Panc1 (cell line): ENCODE results near the gene MYORG. TPM values are rescaled to one million over a fixed set of nuclear protein-coding genes. Genes with fewer than 3 reads are reported as not detected.

ENCODE experiments used
- ATAC-seq: fragments of 200-7000 bp; cut with Tn5 transposase; 2 replicates; pipeline ENCODE4 v1.9.1; 2020; ENCODE audit warnings: mild to moderate bottlenecking, moderate library complexity
- BruUV-seq: library from RNA; stranded (reverse); fragments of 400-500 nt; replicated peaks from 2 replicates; lab custom pipeline; 2021; lab: Mats Ljungman, UMichigan
- CTCF ChIA-PET: fragments of 300-600 bp; sonication (Branson Sonifier 250); formaldehyde crosslinking; loops from one replicate; lab custom pipeline; 2022; ENCODE audit warnings: antibody characterized with exemption; lab: Charles Lee
- POLR2A ChIA-PET: fragments of 300-600 bp; sonication (Branson Sonifier 250); formaldehyde crosslinking; loops from one replicate; lab custom pipeline; 2022; ENCODE audit warnings: antibody characterized with exemption; lab: Charles Lee
- DNase-seq: peaks from one replicate; pipeline ENCODE4 v3.0.0-alpha.2; 2010; ENCODE audit warnings: low read depth, low spot score
- H3K27ac ChIP-seq: 2 replicates; pipeline ENCODE4 v1.5.1; 2011; ENCODE audit warnings: mild to moderate bottlenecking, low read length, inconsistent platforms
- H3K27me3 ChIP-seq: fragments of 200-500 bp; sonication (Bioruptor generic); 2 replicates; pipeline ENCODE4 v1.6.0; 2014; ENCODE audit warnings: low read length, inconsistent platforms; ENCODE audit not compliant: control insufficient read depth, insufficient read depth
- H3K36me3 ChIP-seq: fragments of 200-500 bp; sonication (Bioruptor generic); 2 replicates; pipeline ENCODE4 v1.5.1; 2014; ENCODE audit warnings: inconsistent platforms, mild to moderate bottlenecking, low read length, moderate library complexity; ENCODE audit not compliant: control insufficient read depth, insufficient read depth
- H3K4me1 ChIP-seq: 2 replicates; pipeline ENCODE4 v1.5.1; 2011; ENCODE audit warnings: inconsistent platforms, mild to moderate bottlenecking, low read length, moderate library complexity; ENCODE audit not compliant: control insufficient read depth, insufficient read depth
- H3K4me3 ChIP-seq, 2 experiments: 2 replicates each; pipeline ENCODE4 v1.5.1; 2011 to 2012; ENCODE audit warnings: low read depth in 2 of 2, low read length in 2 of 2, mild to moderate bottlenecking in 2 of 2, inconsistent platforms in 1 of 2, moderate library complexity in 1 of 2
- H3K9me3 ChIP-seq: fragments of 200-500 bp; sonication (Bioruptor generic); 2 replicates; pipeline ENCODE4 v1.5.1; 2014; ENCODE audit warnings: low read depth, mild to moderate bottlenecking, inconsistent platforms, low read length, moderate library complexity; ENCODE audit not compliant: control insufficient read depth, insufficient read depth
- POLR2AphosphoS5 ChIP-seq: IDR thresholded peaks from 2 replicates; pipeline ENCODE4 v1.6.1; 2012; ENCODE audit warnings: mild to moderate bottlenecking, low read depth, low read length, moderate library complexity
- SIN3A ChIP-seq: IDR thresholded peaks from 2 replicates; pipeline ENCODE4 v1.6.1; 2012; ENCODE audit warnings: low read depth, mild to moderate bottlenecking, low read length, moderate library complexity, borderline replicate concordance; ENCODE audit not compliant: insufficient read depth
- TCF7L2 ChIP-seq: IDR thresholded peaks from 2 replicates; pipeline ENCODE4 v1.6.1; 2011; ENCODE audit warnings: mild to moderate bottlenecking, low read depth, low read length, inconsistent platforms
- in situ Hi-C: cut with HindIII; loops from 2 replicates; pipeline ENCODE4 v1.10.0; 2016; ENCODE audit warnings: low sequenced_read_pairs, low pct_unique_long_range_greater_than_20kb
- intact Hi-C: fragments of 100-400 bp; cut with micrococcal nuclease; formaldehyde crosslinking; loops from one replicate; pipeline ENCODE4 v1.10.0; 2022; ENCODE audit not compliant: unreplicated experiment
- total RNA-seq: library from RNA; stranded (reverse); gene quantifications from one replicate; pipeline ENCODE4 v1.2.1, GENCODE V29; 2021; ENCODE audit not compliant: unreplicated experiment
- TF ChIP-seq, protein P1 (sequence below): fragments of 450-650 bp; IDR thresholded peaks from 2 replicates; pipeline ENCODE4 v1.5.1; 2017; ENCODE audit warnings: mild to moderate bottlenecking
- TF ChIP-seq, protein P2 (sequence below), 2 experiments: IDR thresholded peaks; 2 replicates each; pipeline ENCODE4 v1.6.1; 2011 to 2012; ENCODE audit warnings: low read depth in 2 of 2, control low read depth in 1 of 2, low read length in 1 of 2, mild to moderate bottlenecking in 1 of 2, moderate library complexity in 1 of 2; ENCODE audit not compliant: insufficient read depth in 1 of 2

Gene MYORG
- total RNA-seq, 1 experiment from 2014 or later = 9.7 TPM

DNA sequence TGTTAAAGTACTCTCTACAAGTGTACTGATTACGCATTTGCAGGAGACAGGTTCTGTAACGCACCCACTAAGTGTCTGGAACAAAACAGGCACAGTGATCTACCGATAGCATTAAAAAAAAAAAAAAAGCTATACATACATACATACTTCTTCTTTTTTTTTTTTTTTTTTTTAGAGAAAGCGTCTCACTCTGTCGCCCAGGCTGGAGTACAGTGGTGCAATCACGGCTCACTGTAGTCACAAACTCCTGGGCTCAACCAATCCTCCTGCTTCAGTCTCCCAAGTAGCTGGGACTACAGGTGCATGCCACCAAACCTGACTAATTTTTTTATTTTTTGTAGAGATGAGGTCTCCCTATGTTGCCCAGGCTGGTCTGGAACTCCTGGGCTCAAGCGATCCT is 55.2 kb downstream of the MYORG start:
- ChIA-PET CTCF (no interaction called here), POLR2A (interaction anchor here (0.5 to 0.6 kb wide), 2 partner anchors 34 to 248 kb away, joined by 3 read pairs; no protein-coding TSS in a partner anchor)
- DNase-seq = no peak
- in situ Hi-C loops (no loop called here), intact Hi-C loops (no loop called here)
- Histone ChIP-seq H3K4me1 (no peaks in the 10 kb centered on the region), H3K9me3 (no peaks in the 10 kb centered on the region), H3K27me3 (no peaks in the 10 kb centered on the region), H3K27ac (no peak overlapping the region), H3K36me3 (no peaks in the 10 kb centered on the region), H3K4me3 (no peak overlapping the region)
- ATAC-seq = no peak
- BruUV-seq = no TSS peak
- TF ChIP-seq, protein P1, sequence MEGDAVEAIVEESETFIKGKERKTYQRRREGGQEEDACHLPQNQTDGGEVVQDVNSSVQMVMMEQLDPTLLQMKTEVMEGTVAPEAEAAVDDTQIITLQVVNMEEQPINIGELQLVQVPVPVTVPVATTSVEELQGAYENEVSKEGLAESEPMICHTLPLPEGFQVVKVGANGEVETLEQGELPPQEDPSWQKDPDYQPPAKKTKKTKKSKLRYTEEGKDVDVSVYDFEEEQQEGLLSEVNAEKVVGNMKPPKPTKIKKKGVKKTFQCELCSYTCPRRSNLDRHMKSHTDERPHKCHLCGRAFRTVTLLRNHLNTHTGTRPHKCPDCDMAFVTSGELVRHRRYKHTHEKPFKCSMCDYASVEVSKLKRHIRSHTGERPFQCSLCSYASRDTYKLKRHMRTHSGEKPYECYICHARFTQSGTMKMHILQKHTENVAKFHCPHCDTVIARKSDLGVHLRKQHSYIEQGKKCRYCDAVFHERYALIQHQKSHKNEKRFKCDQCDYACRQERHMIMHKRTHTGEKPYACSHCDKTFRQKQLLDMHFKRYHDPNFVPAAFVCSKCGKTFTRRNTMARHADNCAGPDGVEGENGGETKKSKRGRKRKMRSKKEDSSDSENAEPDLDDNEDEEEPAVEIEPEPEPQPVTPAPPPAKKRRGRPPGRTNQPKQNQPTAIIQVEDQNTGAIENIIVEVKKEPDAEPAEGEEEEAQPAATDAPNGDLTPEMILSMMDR = no peak
- TF ChIP-seq POLR2AphosphoS5 = no peak
- TF ChIP-seq TCF7L2 = no peak
- TF ChIP-seq, protein P2, sequence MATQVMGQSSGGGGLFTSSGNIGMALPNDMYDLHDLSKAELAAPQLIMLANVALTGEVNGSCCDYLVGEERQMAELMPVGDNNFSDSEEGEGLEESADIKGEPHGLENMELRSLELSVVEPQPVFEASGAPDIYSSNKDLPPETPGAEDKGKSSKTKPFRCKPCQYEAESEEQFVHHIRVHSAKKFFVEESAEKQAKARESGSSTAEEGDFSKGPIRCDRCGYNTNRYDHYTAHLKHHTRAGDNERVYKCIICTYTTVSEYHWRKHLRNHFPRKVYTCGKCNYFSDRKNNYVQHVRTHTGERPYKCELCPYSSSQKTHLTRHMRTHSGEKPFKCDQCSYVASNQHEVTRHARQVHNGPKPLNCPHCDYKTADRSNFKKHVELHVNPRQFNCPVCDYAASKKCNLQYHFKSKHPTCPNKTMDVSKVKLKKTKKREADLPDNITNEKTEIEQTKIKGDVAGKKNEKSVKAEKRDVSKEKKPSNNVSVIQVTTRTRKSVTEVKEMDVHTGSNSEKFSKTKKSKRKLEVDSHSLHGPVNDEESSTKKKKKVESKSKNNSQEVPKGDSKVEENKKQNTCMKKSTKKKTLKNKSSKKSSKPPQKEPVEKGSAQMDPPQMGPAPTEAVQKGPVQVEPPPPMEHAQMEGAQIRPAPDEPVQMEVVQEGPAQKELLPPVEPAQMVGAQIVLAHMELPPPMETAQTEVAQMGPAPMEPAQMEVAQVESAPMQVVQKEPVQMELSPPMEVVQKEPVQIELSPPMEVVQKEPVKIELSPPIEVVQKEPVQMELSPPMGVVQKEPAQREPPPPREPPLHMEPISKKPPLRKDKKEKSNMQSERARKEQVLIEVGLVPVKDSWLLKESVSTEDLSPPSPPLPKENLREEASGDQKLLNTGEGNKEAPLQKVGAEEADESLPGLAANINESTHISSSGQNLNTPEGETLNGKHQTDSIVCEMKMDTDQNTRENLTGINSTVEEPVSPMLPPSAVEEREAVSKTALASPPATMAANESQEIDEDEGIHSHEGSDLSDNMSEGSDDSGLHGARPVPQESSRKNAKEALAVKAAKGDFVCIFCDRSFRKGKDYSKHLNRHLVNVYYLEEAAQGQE (IDR thresholded peaks at IDR 0.05; ENCODE audit: insufficient read depth in 1 of 2, low read depth in 2 of 2, low read length in 1 of 2) = no peak
- TF ChIP-seq SIN3A = no peak

DNA sequence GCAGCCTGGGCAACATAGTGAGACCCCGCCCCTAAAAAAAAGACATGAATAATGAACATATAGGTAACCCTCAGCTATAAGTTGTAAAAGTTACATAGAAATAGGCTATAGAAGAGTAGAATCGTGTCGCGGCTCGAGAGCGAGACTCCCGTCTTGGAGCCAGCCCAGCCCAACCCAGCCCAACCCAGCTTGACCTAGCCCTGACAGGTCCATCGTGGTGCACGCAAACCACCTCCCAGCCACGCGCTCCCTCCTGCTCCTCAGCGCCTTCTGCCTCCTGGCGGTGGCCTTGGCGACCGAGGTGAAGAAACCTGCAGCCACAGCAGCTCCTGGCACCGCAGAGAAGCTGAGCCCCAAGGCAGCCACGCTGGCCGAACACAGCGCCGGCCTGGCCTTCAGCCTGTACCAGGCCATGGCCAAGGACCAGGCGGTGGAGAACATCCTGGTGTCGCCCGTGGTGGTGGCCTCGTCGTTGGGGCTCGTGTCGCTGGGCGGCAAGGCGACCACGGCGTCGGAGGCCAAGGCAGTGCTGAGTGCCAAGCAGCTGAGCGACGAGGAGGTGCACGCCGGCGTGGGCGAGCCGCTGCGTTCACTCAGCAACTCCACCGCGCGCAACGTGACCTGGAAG is 58.4 kb downstream of the MYORG start:
- 0 out of 2 replicates have a peak, but pooled peaks have one; percentile 12 for ATAC-seq
- Histone ChIP-seq H3K9me3 (no peaks in the 10 kb centered on the region), H3K36me3 (no peaks in the 10 kb centered on the region), H3K4me1 (no peaks in the 10 kb centered on the region), H3K27me3 (no peaks in the 10 kb centered on the region), H3K27ac (no peak overlapping the region), H3K4me3 (no peak overlapping the region)
- intact Hi-C loops = no loop called here
- TF ChIP-seq, protein P1 = no peak
- TF ChIP-seq, protein P2 (IDR thresholded peaks at IDR 0.05; ENCODE audit: insufficient read depth in 1 of 2, low read depth in 2 of 2, low read length in 1 of 2) = no peak
- TF ChIP-seq POLR2AphosphoS5 (no peak), SIN3A (no peak), TCF7L2 (no peak)
- BruUV-seq = no TSS peak
- CTCF ChIA-PET = interaction anchor here (0.9 kb wide), 1 partner anchor 64 kb away, joined by 3 read pairs; no protein-coding TSS in a partner anchor
- in situ Hi-C loops = no loop called here
- DNase-seq = no peak
- POLR2A ChIA-PET = no interaction called here
